CMK (cell line): ENCODE data around the gene SLC29A3.
A peak's percentile ranks its signal among the peaks of the same experiment; 100 is the strongest.

ENCODE experiments used
- DNase-seq: peaks from one replicate; pipeline ENCODE4 v3.0.0-alpha.2; 2010; ENCODE audit warnings: low read depth

SLC29A3 gene

DNA sequence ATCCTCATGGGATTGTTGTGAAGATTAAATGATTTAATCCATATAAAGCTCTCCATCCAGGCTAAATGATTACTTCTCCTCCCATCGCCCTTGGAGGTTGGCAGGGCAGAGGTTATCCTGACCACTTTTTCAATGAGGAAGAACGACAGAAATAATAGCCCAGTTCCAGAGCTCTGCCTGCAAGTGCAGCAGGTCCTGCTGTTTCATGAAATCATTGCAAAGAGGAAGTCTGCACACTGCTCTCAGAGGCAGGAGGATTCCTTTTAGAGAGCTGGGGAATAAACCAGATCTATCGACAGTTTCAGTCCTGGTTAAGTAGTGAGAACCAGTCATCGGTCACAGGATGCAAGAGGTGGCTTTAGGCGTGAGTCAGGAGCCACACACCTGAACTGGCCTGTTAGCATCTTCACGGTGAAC lies 52.7 kb downstream of the SLC29A3 start:
- no peak for DNase-seq

DNA sequence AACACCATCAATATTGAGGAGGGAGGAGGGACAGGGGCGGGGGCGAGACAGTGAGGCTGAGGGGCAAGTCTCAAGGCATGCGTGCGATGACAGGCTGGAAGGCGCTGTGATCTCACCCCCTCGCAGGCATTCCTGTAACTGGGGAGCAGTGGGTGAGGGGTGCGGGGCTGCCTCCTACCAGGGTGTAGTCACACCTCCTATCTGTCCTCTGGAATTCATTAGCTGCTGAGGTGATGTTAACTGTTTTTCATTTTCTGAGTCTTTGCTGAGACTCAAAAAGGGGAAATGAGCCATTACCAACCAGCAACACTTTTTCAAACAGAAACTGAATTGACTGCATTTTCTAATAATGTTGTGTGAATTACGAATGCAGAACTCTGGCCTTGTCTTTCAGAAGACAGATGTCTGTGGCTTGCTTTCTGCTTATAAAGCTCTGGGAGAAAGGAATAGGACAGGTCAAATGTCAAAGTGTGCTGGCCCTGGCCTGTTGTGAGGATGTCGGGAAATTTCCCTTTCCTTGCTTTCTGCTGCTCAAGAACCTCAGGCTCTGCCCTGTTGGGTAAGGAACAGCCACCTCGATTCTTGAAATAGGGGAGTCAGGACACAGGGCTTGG lies 53.9 kb downstream of the SLC29A3 start:
- no peak for DNase-seq

DNA sequence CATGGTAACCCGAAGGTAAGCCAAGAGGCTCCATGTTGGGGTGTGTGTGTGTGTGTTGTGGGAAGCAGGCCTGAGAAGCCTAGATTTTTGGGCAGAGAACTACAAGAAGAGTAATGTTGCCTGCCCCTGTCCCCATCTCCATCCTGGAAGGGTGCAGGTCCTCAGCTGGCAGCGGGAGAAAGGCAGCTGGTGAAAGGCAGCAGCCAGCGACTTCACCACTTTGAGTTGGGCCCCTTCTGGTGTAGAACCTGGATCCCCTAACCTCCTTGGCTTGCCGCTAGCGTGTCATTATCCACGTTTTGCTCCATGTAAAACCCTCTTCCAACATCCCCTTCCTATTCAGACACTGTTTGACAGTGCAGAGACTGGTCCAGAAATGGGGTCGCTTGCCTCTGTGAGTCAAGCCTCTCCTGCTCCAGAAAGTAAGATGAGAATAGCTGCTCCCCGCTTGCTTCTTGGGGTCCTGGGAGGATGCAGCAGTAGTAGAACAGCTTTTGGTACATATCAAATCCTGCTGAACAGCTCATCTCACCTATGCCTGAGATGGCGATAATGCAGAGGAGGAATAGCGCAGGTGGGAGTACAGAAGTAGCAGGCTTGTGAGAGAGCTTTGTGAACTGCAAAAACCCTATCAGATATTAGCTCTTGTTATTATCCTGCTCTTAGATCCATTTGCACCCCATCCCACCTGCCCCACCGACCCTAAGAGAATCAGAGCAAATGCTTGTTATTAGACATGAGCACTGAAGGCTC lies 55.6 kb downstream of the SLC29A3 start:
- no peak for DNase-seq

DNA sequence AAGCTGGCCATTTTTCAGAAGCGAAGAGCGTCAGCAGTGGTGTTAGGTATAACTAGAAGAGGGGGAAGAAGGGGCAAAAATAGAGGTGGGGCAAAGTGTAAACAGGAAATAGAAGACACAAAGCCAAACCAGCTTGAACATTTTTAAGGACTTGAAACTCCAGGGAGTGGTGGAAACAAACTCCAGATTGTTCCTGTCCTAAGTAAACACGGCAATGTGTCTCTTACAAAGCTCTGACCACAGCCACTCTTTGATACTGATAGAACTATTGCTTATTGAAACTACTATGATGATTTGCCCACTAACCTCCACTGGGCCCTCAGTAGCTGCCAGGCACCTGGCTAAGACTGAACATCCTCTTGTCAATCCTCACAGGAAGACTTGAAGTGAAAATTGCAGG lies 56.9 kb downstream of the SLC29A3 start:
- DNase-seq: no peak

DNA sequence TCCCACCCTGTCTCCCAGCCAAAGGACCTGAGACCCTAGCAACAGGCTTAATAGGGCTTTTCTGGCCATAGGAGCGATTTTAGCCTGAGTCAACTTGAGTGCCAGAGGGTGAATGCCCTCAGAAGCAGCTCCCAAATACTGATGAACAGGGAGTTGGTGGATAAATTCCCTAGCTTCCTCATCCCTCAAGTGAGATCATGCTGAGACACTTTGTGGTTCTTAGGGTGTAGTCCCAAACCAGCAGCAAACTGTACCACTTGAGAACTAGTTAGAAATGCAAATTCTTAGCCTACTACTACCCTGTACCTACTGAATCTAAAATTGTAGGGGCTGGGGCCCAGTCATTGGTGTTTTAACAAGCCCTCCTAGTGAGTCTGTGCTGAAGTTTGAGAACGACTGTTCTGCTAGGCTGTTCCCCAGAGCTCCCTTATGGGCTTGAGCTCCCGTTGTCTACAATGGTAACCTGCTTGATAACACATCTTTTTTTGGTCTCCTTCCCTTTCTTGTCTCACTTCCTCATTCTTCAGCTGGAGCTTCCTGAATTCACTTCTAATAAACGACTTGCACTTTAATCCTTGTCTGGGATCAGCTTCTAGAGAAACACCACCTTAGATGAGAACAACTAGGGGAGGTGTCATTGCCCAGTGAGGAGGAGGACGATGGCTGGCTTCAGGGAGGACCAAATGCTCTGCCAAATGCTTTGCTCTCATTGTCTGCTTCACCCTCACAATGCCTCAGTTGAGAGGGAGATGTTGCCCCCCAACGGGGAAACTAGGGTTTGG lies 59.5 kb downstream of the SLC29A3 start:
- peak; percentile 53 for DNase-seq

DNA sequence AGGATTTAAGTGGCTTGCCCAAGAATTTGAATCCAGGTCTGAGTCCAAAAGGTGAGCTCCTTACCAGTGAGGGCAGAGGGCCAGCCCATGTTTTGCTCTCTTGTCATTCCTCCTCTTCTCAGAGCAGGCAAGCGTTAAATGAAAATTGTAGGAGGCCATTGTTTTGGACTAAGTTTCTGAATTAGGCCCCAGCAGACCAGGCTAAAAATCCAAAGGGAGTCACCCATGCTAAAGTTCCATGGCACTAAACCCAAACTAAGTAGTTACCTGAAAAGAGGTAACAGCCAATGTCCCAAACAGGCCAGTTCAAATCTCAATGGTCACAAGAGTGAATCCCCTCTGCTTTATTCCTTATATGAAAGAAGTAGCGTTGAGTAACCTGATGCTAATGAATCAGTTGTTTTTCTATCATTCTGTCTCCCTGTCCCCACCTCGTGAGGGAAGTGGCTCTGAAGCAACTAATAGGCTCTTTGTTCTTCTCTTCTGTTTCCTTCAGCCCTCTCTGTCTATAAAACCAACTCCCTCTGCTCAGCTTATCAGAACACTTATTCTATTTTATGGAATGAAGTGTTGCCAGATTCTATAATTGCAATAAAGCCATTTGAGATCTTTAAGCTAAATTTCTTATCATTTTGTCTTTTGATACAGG lies 60.2 kb downstream of the SLC29A3 start:
- DNase-seq: no peak

DNA sequence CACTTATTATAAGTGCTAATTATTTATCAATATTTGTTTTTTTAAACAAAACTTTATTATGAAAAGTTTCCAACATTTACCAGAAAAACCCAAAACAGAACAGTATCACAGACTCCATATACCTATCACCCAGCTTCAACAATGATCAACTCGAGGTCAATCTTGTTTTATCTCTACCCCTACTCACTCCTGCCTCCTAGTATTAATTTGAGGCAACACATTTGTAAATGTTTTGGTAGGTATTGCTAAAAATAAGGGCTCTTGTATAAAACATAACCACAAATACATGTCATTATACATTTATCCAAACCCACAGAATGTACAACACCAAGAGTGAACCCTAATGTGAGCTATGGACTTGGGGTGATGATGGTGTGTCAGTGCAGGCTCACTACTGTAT lies 61.8 kb downstream of the SLC29A3 start:
- DNase-seq: no peak

DNA sequence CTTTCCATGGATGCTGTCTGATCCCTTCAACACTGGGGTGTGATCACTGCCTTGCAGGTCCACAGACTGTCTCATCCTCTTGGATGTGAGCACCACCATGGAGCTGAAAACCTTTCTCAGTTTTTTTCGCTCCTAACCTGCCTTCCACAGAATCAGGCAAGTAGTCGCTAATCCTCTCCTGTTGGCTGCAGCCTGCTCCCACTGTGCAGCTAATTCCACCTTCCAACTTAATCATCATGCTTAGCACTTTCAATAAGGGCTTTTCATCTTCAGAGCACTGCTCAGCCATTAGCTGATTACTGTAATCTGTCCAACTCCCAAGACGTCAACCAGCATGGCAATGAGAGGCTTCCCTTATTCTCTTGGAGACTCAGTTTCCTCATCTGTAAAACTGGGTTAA lies 62.6 kb downstream of the SLC29A3 start:
- no peak for DNase-seq

DNA sequence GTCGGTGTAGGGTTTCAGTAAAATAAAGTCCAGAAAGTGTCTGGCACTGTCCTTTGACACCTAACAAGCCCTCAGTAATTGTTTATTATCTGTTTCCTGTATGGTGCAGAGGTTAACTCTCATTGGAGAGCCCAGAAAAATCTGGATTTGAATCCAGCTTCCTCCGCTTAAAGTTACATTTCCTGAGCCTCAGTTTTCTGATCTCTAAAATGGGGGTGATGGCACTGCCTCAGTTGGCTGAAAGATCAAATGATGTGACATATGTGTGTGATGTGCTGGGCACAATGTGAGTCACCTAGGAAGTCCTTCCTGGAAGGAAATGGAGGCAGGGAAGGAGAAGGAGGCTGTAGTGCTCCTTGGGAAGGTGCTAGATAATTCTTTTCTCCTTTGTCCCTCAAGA lies 63.0 kb downstream of the SLC29A3 start:
- DNase-seq: no peak

DNA sequence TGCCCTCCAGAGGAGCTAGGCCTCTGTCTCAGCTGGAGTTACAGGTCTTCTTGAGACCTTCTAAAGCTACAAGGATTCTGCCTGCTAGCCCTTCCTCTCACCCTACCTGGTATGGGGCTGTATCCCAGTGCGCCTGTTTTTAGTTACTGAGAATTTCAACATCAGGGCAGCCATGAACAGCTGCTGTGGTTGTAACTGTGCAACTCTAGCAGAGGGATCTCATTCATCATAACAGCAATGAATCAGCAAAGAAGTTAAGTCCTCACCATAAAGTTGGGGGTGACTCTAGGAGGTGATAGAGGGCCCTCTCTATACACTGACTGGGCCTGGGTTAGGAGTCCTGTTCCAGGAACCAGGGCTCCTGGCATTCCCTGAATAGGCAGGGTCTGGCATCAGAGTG lies 63.7 kb downstream of the SLC29A3 start:
- no peak for DNase-seq

DNA sequence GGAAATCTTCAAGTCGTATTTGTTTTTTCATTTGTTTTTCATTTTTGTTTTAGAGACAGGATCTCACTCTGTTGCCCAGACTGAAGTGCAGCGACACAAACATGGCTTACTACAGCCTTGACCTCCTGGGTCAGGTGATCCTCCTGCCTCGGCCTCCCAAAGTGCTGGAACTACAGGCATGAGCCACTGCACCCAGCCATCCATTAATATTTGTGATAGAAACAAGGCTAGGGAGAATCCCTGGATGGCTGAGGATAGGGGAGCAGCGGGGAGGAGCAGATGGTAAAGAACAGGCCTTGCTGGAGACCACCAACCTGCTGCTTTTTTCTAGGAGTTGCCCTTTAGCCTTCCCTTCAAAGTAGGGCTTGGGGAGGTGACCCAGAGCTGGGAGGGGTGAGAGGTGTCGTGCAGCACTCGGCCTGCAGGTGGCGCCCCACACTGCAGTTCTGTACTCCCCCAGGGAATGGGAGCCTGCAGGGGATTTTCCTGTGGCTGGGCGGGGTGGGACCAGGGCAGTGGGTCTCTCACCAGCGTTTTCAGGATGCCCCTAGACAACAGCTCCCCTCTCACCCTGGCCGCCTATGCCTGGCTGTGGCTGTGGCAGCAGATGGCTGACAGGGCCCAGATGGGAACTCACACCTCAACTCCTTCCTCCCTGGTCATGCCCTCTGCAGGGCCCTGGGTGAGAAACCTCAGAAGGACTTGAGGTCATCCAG lies 65.1 kb downstream of the SLC29A3 start:
- DNase-seq: peak; percentile 61

DNA sequence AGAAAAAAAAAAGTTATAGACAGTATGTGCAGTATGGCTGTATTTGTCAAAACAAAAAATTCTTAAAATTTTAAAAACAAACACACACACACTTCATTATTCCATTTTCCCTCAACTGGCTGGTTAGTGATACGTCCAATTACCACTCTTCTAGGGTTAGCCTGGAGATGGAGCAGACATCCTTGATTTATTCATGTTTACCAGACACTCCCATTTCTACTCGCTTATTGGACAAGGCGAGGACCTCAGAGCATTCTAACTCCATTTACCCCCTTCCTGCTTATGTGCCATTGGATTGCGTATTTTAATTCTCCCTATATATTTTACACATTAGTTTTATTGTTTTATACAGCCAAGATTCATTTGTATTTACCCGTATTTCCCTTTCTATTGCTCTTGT lies 69.1 kb downstream of the SLC29A3 start:
- DNase-seq: no peak

DNA sequence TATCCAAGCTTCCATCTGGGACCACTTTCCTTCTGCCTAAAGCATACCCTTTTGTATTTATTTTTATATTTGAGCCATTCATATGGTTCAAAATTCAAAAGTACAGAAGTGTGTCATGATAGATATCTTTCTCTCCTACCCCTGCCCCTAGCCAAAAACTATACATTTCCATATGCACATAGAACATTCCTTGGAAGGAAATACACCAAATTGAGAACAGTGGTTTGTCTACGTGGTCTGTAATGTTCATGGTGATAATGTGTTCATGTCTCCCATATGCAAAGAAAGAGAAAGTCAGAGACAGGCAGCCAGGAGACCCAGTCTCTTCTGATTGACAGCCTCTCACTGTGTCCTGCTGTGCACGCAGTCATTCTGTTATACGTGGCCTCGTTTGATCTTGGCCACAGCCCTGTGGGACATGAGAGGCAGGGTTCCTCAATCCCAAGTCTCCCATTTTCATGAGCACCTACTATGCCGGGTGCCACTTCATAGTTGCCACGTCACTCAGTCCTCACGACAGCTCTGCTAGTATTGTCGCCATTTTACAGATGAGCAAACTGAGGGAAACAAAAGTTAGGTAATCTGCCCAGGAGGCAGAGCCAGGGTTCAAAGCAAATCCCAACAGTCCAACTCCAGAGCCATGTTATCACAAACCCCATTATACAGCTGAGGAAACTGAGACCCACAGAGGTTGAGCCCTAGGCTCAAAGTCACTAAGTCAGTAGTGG lies 69.7 kb downstream of the SLC29A3 start:
- no peak for DNase-seq

DNA sequence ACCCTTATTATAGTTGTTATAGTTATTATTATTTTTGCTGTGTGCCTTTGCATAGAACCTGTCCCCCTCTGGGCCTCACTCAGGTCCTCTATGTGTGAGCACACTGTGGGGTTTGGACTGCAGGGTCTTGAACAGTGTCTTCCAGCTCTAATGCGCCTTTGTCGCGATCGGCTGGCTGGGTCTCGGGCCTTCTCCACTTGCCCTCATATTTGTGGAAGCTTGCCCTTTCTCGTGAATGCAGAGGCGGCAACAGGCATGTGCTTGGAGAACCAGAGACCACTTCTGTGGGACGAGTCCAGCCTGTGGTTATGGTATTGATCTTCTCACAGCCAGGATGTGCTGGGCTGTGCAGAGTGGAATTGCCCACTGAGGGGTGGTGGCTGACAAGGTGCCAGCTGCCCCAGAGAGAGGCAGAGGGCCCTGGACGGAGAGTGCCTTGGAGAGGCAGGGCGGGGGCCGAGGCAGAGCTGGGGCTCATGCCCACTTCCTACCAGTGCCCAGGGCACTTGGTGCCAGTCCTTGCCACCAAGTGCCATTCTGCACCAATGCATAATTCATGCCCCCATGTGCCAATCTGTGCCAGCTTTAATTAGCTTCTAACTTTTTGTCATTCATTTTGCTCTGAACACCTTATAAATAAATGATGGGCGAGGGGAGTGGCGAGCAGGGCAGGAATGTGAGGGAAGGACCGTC lies 70.9 kb downstream of the SLC29A3 start:
- no peak for DNase-seq

DNA sequence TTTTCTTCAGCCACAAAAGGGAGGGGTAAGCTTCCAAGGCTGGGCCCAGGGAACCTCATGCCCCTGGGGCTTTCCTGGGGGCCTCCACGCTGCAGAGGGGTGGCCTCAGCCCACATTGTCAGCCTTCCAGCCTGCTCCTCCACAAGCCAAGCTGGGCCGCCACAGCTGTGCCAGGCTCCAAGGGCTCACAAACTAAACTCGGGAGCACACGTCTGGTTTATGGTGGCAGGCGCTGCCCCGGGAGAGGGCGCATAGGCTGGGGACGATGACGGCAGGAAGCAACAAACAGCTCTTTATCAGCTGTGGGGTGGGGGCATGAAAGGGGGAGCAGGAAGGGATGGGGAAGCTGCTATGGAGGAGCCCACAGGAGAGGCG lies 71.4 kb downstream of the SLC29A3 start:
- peak; percentile 27 for DNase-seq

DNA sequence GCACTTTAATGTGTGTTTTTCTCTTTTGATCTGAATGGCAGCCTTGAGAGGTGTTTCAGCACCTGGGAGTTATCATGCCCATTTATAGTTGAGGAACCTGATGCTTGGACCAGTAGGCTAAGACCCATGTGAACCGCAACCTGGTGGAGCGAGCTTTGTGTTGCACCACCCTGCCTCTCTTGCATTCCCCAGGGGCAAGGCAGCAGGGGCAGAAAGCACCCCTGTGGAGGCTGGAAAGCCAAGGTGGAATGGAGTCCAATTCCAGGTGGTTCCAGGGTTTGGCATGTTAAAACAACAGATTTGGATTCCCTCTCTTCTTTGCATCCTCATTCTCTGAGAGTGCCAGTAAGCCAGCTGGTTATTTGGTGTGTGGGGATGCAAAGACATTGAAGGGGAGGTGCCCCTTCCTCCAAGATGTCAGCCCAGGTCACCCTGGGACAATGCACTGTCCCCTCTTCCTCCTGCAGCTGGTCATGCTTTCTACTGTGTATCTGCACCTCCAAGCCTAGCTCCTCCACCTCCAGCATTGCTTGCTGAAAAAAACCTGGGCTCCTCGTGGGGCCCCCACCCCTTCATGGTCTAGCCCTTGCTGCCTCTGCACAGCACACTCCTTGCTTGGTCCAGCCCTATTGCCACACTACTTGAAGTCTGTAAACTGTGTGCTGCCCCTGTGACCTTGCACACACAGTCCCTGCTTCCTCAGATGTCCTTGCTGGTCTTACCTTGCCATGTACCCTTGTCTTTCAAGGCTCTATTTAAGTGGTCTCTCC lies 72.0 kb downstream of the SLC29A3 start:
- no peak for DNase-seq

DNA sequence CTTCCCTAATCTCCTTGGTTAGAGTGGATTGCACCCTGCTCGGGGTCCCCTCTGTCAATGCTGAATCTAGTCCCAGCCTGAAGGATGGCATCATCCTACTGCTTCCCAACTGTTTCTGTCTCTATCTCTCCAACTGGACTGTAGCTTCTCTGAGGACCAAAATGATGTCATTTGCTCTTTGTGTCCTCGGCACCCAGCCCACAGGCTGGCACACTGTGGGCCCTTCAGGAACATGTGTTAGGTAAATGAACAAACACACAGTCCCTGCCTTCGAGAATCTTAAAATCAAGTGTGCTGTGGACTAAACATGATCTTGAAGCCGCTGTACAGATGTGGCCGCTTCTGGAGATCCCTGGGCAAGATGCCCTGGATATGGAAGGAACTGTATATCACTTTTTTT lies 72.6 kb downstream of the SLC29A3 start:
- no peak for DNase-seq

DNA sequence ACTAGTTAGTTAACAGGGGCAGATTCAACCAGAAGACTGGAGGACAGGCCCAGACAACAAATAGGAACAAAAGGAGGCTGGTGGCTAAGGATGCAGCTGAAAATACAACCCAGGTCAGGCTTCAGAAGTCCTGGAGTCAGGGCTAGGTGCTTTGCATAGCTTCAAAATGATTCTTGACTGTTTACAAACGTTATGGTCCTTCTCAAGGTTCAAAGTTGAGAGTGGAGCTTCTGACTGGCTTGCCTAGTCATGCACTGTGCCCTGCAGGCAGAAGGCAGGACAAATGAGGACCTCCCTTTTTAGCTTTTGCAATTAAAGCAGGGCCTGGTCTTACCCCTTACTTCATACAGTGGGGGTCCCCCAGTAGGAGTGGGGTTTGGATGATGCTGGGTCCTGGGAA lies 73.2 kb downstream of the SLC29A3 start:
- no peak for DNase-seq

DNA sequence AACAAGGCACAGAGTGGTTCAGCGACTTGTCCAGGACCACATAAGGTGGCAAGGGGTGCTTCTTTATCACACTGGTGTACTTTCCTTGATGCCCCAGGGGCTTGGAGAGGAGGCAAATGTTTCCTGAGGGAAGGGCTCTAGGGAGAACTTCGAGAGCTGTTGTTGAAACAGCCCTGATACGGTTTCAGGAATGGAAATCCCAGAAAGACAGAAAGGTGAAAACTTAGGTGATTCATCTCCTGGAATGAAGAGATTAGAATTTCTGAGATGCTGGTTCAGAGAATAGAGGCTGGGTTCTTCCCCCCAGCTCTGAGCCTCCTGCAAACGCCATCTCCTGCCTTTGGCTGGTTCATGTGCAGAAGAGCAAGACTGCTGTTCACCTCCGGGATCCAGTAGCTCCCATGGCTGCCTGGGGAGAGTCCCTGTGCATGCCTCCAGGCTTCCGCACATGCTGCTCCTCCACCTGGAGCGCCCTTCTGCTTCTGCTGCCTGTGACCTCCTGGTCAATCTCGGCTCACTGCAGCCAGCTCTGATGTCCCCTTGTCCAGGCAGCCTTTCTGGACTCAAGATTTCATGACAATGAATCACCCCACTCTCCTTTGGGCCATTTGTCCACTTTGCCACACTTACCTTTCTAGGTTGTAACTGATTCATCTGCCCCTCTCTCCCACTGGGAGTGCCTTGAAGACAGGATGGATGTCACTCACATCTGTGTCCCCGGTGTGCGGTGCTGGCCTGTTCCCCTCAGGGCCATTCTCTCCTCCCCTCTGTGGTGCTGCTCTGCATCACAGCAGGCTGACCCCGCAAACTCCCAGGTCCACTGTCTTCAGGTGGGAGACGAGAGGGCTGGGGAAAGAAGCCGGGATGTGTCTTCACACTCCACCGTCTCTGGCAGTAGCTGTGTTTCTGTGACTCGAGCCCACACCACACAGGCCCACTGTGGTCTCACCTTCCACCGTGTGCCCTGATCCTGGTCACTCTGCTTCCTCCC lies 74.0 kb downstream of the SLC29A3 start:
- DNase-seq: no peak
